CD4-positive, CD25-positive, alpha-beta regulatory T cell (primary cell): Measurements from ENCODE around the gene THSD8. TPM values are rescaled to one million over a fixed set of nuclear protein-coding genes. Genes with fewer than 3 reads are reported as not detected.

Source experiments
- ATAC-seq, 2 donors: fragments of 150-1000 bp; cut with Tn5 transposase; one replicate each; pipeline ENCODE4 v1.10.0; 2021; ENCODE audit warnings: low read depth in 2 of 2, moderate number of reproducible peaks in 2 of 2, moderate library complexity in 1 of 2
- DNase-seq, 3 donors: peaks; one replicate each; pipeline versions ENCODE4 v3.0.0 to v3.0.0-alpha.2; 2012 to 2022; ENCODE audit warnings: mixed read lengths in 1 of 3
- H3K27ac ChIP-seq: one replicate; pipeline ENCODE4 v1.7.0; 2013; ENCODE audit warnings: mild to moderate bottlenecking, low read length; ENCODE audit not compliant: insufficient read depth, poor library complexity, severe bottlenecking
- H3K27me3 ChIP-seq: one replicate; pipeline ENCODE4 v1.7.0; 2013; ENCODE audit warnings: low read length; ENCODE audit not compliant: control insufficient read depth, insufficient read depth
- H3K36me3 ChIP-seq: one replicate; pipeline ENCODE4 v1.7.0; 2013; ENCODE audit warnings: mild to moderate bottlenecking, low read length, moderate library complexity; ENCODE audit not compliant: control insufficient read depth, insufficient read depth
- H3K4me1 ChIP-seq: 2 replicates; pipeline ENCODE4 v1.7.0; 2013; ENCODE audit warnings: mild to moderate bottlenecking, low read length; ENCODE audit not compliant: insufficient read depth, control insufficient read depth, poor library complexity, severe bottlenecking
- H3K4me3 ChIP-seq: one replicate; pipeline ENCODE4 v1.7.0; 2013; ENCODE audit warnings: low read depth, mild to moderate bottlenecking, low read length, moderate library complexity
- H3K9me3 ChIP-seq, 2 experiments: 1 replicate in 1 of 2; 2 replicates in 1 of 2; pipeline ENCODE4 v1.7.0; 2013; ENCODE audit warnings: low read length in 2 of 2, mild to moderate bottlenecking in 1 of 2, moderate library complexity in 1 of 2; ENCODE audit not compliant: control insufficient read depth in 2 of 2
- H3K27ac Mint-ChIP-seq, 3 donors: one replicate each; pipeline ENCODE4 v1.8.0; 2020 to 2022; ENCODE audit warnings: mild to moderate bottlenecking in 3 of 3, mixed read lengths in 3 of 3, moderate library complexity in 2 of 3
- H3K27me3 Mint-ChIP-seq: one replicate; pipeline ENCODE4 v1.8.0; 2022; ENCODE audit warnings: mild to moderate bottlenecking, mixed read lengths
- H3K36me3 Mint-ChIP-seq: one replicate; pipeline ENCODE4 v1.8.0; 2020; ENCODE audit warnings: mixed read lengths
- H3K4me1 Mint-ChIP-seq, 4 donors: one replicate each; pipeline ENCODE4 v1.8.0; 2020 to 2022; ENCODE audit warnings: mixed read lengths in 4 of 4, mild to moderate bottlenecking in 1 of 4
- H3K4me3 Mint-ChIP-seq, 4 donors: one replicate each; pipeline ENCODE4 v1.8.0; 2020 to 2022; ENCODE audit warnings: mild to moderate bottlenecking in 4 of 4, mixed read lengths in 4 of 4, moderate library complexity in 3 of 4
- H3K9me3 Mint-ChIP-seq, 7 donors: one replicate each; pipeline ENCODE4 v1.8.0; 2020 to 2022; ENCODE audit warnings: mixed read lengths in 7 of 7, mild to moderate bottlenecking in 3 of 7, moderate library complexity in 2 of 7
- polyA plus RNA-seq, 4 donors: library from polyadenylated mRNA; unstranded; fragments of 300-500 nt; fragmentation: Illumina TruSeq; gene quantifications; one replicate each; pipeline ENCODE4 v1.2.3, GENCODE V29; 2021
- total RNA-seq: library from RNA; stranded (reverse); gene quantifications from one replicate; pipeline ENCODE4 v1.2.3, GENCODE V29; 2022

Gene THSD8
- total and polyA plus RNA-seq, 5 donors from 2014 or later = 0.66 to 13.9 (median 3.8) TPM; not detected in 1

- Histone ChIP-seq H3K36me3 (no peaks in the 10 kb centered on the region), H3K27me3 (no peaks in the 10 kb centered on the region), H3K4me3 (no peak overlapping the region), H3K27ac (no peak overlapping the region), H3K9me3 (no peaks in the 10 kb centered on the region), H3K4me1 (peaks cover 6% of the 10 kb centered on the region)
- Mint-ChIP-seq H3K9me3 (no peaks in the 10 kb centered on the region), H3K4me3 (no peak overlapping the region), H3K4me1 (peaks cover 0 to 8% (median 1%) of the 10 kb centered on the region in 4 donors), H3K27ac (no peak overlapping the region), H3K36me3 (peaks cover 4% of the 10 kb centered on the region), H3K27me3 (peaks cover 12% of the 10 kb centered on the region)
- ATAC-seq (no peak), DNase-seq (no peak)
Measured at GRCh38 chr19:12821761-12822160, 19.9 kb downstream of the THSD8 start.

GRCh38 chr19:12825254-12826131, 23.6 kb downstream of the THSD8 start:
- H3K27me3 ChIP-seq = peaks cover 8% of the 10 kb centered on the region
- Mint-ChIP-seq H3K36me3 (no peaks in the 10 kb centered on the region), H3K4me3 (peak overlapping the region in 1 of 4 donors; percentile 17), H3K4me1 (peaks cover 0 to 8% (median 1%) of the 10 kb centered on the region in 4 donors), H3K27ac (no peak overlapping the region), H3K27me3 (peaks cover 27% of the 10 kb centered on the region), H3K9me3 (peaks cover 0 to 5% (median 0%) of the 10 kb centered on the region in 7 donors)
- H3K27ac ChIP-seq = no peak overlapping the region
- no peaks in the 10 kb centered on the region for H3K36me3 ChIP-seq
- H3K9me3 ChIP-seq = no peaks in the 10 kb centered on the region
- H3K4me1 ChIP-seq = peaks cover 6% of the 10 kb centered on the region
- ATAC-seq (no peak), DNase-seq (peak in 1 of 3 donors; percentile 28)
- no peak overlapping the region for H3K4me3 ChIP-seq

- H3K27ac ChIP-seq = no peak overlapping the region
- H3K4me1 ChIP-seq = peaks cover 12% of the 10 kb centered on the region
- Mint-ChIP-seq H3K27me3 (peaks cover 52% of the 10 kb centered on the region), H3K27ac (no peak overlapping the region), H3K4me1 (peaks cover 6 to 20% (median 14%) of the 10 kb centered on the region in 4 donors), H3K9me3 (peaks cover 0 to 11% (median 0%) of the 10 kb centered on the region in 7 donors), H3K36me3 (no peaks in the 10 kb centered on the region), H3K4me3 (no peak overlapping the region)
- no peaks in the 10 kb centered on the region for H3K9me3 ChIP-seq
- DNase-seq (peak in 1 of 3 donors; percentile 58), ATAC-seq (no peak)
- H3K27me3 ChIP-seq = peaks cover 34% of the 10 kb centered on the region
- no peaks in the 10 kb centered on the region for H3K36me3 ChIP-seq
- no peak overlapping the region for H3K4me3 ChIP-seq
Measured at GRCh38 chr19:12828494-12828893, 26.6 kb downstream of the THSD8 start.

GRCh38 chr19:12833418-12833737, 31.5 kb downstream of the THSD8 start:
- Mint-ChIP-seq H3K4me1 (peaks cover 6 to 35% (median 19%) of the 10 kb centered on the region in 4 donors), H3K27ac (peak overlapping the region in 1 of 3 donors; percentile 9), H3K9me3 (peaks cover 0 to 16% (median 0%) of the 10 kb centered on the region in 7 donors), H3K4me3 (peak overlapping the region; percentile 62 to 82 (median 70)), H3K27me3 (peaks cover 83% of the 10 kb centered on the region), H3K36me3 (no peaks in the 10 kb centered on the region)
- Histone ChIP-seq H3K36me3 (no peaks in the 10 kb centered on the region), H3K4me1 (peaks cover 21% of the 10 kb centered on the region), H3K27ac (no peak overlapping the region), H3K4me3 (peak overlapping the region; percentile 50), H3K9me3 (no peaks in the 10 kb centered on the region), H3K27me3 (peaks cover 54% of the 10 kb centered on the region)
- ATAC-seq (no peak), DNase-seq (no peak)

GRCh38 chr19:12833738-12834565, 32.1 kb downstream of the THSD8 start:
- H3K4me3 Mint-ChIP-seq = peak overlapping the region; percentile 35 to 74 (median 70)
- no peak overlapping the region for H3K27ac Mint-ChIP-seq
- Histone ChIP-seq H3K9me3 (no peaks in the 10 kb centered on the region), H3K4me1 (peaks cover 27% of the 10 kb centered on the region), H3K27me3 (peaks cover 50% of the 10 kb centered on the region), H3K36me3 (no peaks in the 10 kb centered on the region), H3K4me3 (no peak overlapping the region), H3K27ac (no peak overlapping the region)
- no peaks in the 10 kb centered on the region for H3K36me3 Mint-ChIP-seq
- peaks cover 6 to 37% (median 20%) of the 10 kb centered on the region in 4 donors for H3K4me1 Mint-ChIP-seq
- DNase-seq (peak in 1 of 3 donors; percentile 33), ATAC-seq (no peak)
- peaks cover 83% of the 10 kb centered on the region for H3K27me3 Mint-ChIP-seq
- H3K9me3 Mint-ChIP-seq = peaks cover 0 to 16% (median 0%) of the 10 kb centered on the region in 7 donors

GRCh38 chr19:12834566-12834943, 32.7 kb downstream of the THSD8 start, which contains the start of gene RTBDN:
Gene RTBDN (minus strand): TSS chr19:12834579. CDS start chr19:12829979, 4,600 bp downstream.
- no peak within 1 kb of the TSS for H3K27ac ChIP-seq
- peak within 1 kb of the TSS; percentile 50 for H3K4me3 ChIP-seq
- peak within 1 kb of the TSS in 1 of 3 donors; percentile 9 for H3K27ac Mint-ChIP-seq
- peaks cover 52% of the 10 kb centered on the region for H3K27me3 ChIP-seq
- no peak for DNase-seq
- H3K36me3 ChIP-seq = no peaks in the 10 kb centered on the region
- peaks cover 33% of the 10 kb centered on the region for H3K4me1 ChIP-seq
- H3K27me3 Mint-ChIP-seq = peaks cover 88% of the 10 kb centered on the region
- peaks cover 6 to 43% (median 25%) of the 10 kb centered on the region in 4 donors for H3K4me1 Mint-ChIP-seq
- H3K36me3 Mint-ChIP-seq = no peaks in the 10 kb centered on the region
- peaks cover 0 to 14% (median 0%) of the 10 kb centered on the region in 7 donors for H3K9me3 Mint-ChIP-seq
- no peak for ATAC-seq
- H3K4me3 Mint-ChIP-seq = peak within 1 kb of the TSS; percentile 56 to 74 (median 70)
- no peaks in the 10 kb centered on the region for H3K9me3 ChIP-seq

- no peak overlapping the region for H3K27ac Mint-ChIP-seq
- H3K4me1 ChIP-seq = peaks cover 33% of the 10 kb centered on the region
- H3K27ac ChIP-seq = no peak overlapping the region
- no peaks in the 10 kb centered on the region for H3K36me3 Mint-ChIP-seq
- peak in 2 of 3 donors; percentile 44 to 53 for DNase-seq
- peaks cover 6 to 47% (median 26%) of the 10 kb centered on the region in 4 donors for H3K4me1 Mint-ChIP-seq
- ATAC-seq = peak in 1 of 2 donors; percentile 23
- H3K9me3 ChIP-seq = no peaks in the 10 kb centered on the region
- H3K36me3 ChIP-seq = no peaks in the 10 kb centered on the region
- peak overlapping the region; percentile 56 to 74 (median 69) for H3K4me3 Mint-ChIP-seq
- H3K27me3 Mint-ChIP-seq = peaks cover 91% of the 10 kb centered on the region
- peaks cover 0 to 14% (median 0%) of the 10 kb centered on the region in 7 donors for H3K9me3 Mint-ChIP-seq
- H3K4me3 ChIP-seq = no peak overlapping the region
- peaks cover 57% of the 10 kb centered on the region for H3K27me3 ChIP-seq
Measured at GRCh38 chr19:12834976-12835757, 33.3 kb downstream of the THSD8 start.
